Gastrocnemius medialis (tissue), 4 donors: ENCODE data around the gene EPHA4.

Experiments
- CTCF ChIP-seq, 5 experiments: fragments of 450-650 bp in 3 of 5; fragments of 200-600 bp in 2 of 5; sonication (generic) in 2 of 5; IDR thresholded peaks in 4 of 5; conservative IDR thresholded peaks in 1 of 5; 1 replicate in 4 of 5; 2 replicates in 1 of 5; pipeline ENCODE4 v1.5.1; 2016 to 2019; ENCODE audit warnings: antibody characterized with exemption in 5 of 5, mild to moderate bottlenecking in 3 of 5, moderate library complexity in 3 of 5
- POLR2A ChIP-seq, 2 donors: fragments of 450-650 bp; IDR thresholded peaks; one replicate each; pipeline ENCODE4 v1.6.1; 2017; ENCODE audit warnings: antibody characterized with exemption in 2 of 2, mild to moderate bottlenecking in 2 of 2, moderate library complexity in 2 of 2

- TF ChIP-seq CTCF (IDR thresholded peaks at IDR 0.05 in 4 of 5, conservative IDR thresholded peaks at IDR 0.05 in 1 of 5) = no peak
- TF ChIP-seq POLR2A (IDR thresholded peaks at IDR 0.05) = no peak
These were observed 38.6 kb upstream of the EPHA4 start for GRCh38 chr2:221610675-221611074.
